HUDEP-2 (cell line): Measurements from ENCODE around the gene HNF1A.

Experiments
- DNase-seq, 76 experiments: peaks; one replicate each; lab custom pipeline; 2025; ENCODE audit not compliant: unreplicated experiment in 76 of 76; lab: John Stamatoyannopoulos, UW

HNF1A gene

GRCh38 chr12:120988234-120988633, 9.9 kb downstream of the HNF1A start:
- DNase-seq, result no peak

- DNase-seq, result no peak
Observed at GRCh38 chr12:120988658-120989057, 10.3 kb downstream of the HNF1A start.

- DNase-seq, result no peak
Observed at GRCh38 chr12:120989687-120990086, 11.3 kb downstream of the HNF1A start.

GRCh38 chr12:120990487-120991055, 12.2 kb downstream of the HNF1A start:
- no peak for DNase-seq

- no peak for DNase-seq
Observed at GRCh38 chr12:120991965-120992364, 13.6 kb downstream of the HNF1A start.

- DNase-seq, result no peak
Observed at GRCh38 chr12:120992989-120993388, 14.6 kb downstream of the HNF1A start.

- no peak for DNase-seq
Observed at GRCh38 chr12:120993496-120993895, 15.2 kb downstream of the HNF1A start.

GRCh38 chr12:120994059-120994458, 15.7 kb downstream of the HNF1A start:
- DNase-seq, result no peak

GRCh38 chr12:120994589-120995337, 16.4 kb downstream of the HNF1A start:
- DNase-seq, result no peak

- DNase-seq, result no peak
Observed at GRCh38 chr12:120996133-120996746, 17.9 kb downstream of the HNF1A start.

- DNase-seq, result no peak
Observed at GRCh38 chr12:120997448-120997847, 19.1 kb downstream of the HNF1A start.

- DNase-seq, result no peak
Observed at GRCh38 chr12:120998435-120998834, 20.1 kb downstream of the HNF1A start.

- DNase-seq, result no peak
Observed at GRCh38 chr12:120999191-121000120, 21.1 kb downstream of the HNF1A start.

- DNase-seq, result no peak
Observed at GRCh38 chr12:121000530-121000929, 22.2 kb downstream of the HNF1A start.

GRCh38 chr12:121001060-121001459, 22.7 kb downstream of the HNF1A start:
- DNase-seq, result no peak

- DNase-seq, result no peak
Observed at GRCh38 chr12:121001841-121002483, 23.6 kb downstream of the HNF1A start.

- peak in 2 of 76 experiments; percentile 2 to 12 for DNase-seq
Observed at GRCh38 chr12:121003650-121004049, 25.3 kb downstream of the HNF1A start.

GRCh38 chr12:121004253-121004815, 26.0 kb downstream of the HNF1A start:
- DNase-seq, result no peak

- DNase-seq, result peak in 47 of 76 experiments; percentile 1 to 59 (median 27)
Observed at GRCh38 chr12:121005346-121005815, 27.0 kb downstream of the HNF1A start.
